Stimulated activated CD8-positive, alpha-beta memory T cell treated with anti-CD3 and anti-CD28 coated beads, Interleukin-7, amount 100 ng/mL, for 1 hour (primary cell): ENCODE measurements around the gene TSTD1.
"Not testable (repeated sequence)": the region's sequence is repeated elsewhere in the genome, so short reads cannot be mapped to it uniquely, and the experiment has no call there.

Source experiments
- DNase-seq, 2 donors: peaks; one replicate each; pipeline ENCODE4 v3.0.0-alpha.2; 2020; ENCODE audit warnings: low read depth in 2 of 2

TSTD1 gene

GRCh38 chr1:161009602-161010211, 29.1 kb downstream of the TSTD1 start:
- DNase-seq: no peak

DNA sequence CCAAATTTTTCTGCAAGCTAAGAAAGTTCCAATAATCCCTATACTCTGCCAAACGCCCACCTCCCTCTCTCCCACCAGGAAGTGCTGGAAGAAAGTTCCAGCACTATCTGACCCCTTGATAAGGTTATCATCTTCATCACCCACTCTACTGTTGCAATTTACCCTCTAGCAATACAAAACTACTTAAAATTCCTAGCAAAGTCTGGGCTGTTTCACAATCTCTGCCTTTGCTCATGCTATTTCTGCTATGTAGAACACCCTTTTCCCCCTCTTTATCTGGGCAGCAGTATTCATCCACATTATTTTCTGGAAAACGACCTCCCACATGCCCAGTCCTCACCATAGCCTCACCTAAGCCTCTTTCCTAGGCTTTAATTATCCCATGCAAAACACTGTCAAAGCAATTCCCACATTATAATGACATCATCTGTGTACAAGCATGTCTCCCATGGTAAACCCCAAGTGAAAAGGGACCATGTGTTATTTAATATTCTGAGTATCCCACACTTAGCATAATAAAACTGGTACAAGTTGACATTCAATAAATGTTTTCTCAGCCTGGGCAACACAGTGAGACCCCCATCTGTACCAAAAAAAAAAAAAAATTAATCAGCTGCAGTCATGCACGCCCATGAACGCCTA, 29.8 kb downstream of the TSTD1 start:
- DNase-seq: no peak

GRCh38 chr1:161007369-161007768, 31.4 kb downstream of the TSTD1 start:
- DNase-seq: no peak

DNA sequence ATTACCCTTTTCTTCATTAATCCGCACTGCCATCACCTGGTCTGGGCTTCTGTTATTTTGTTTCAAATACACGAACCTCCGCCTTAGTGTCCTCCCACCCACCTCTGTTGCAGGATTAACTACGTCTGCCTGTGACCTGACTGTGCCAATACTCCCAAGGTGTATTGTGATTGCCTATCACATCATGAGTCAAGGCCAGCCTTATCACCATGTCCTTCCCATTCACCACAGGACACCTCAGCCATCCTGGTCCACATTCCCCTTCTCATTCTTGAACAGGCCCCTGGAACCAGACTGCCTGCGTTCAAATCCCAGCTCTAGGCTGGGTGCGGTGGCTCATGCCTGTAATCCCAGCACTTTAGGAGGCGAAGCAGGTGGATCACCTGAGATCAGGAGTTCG, 32.2 kb downstream of the TSTD1 start:
- DNase-seq: no peak

DNA sequence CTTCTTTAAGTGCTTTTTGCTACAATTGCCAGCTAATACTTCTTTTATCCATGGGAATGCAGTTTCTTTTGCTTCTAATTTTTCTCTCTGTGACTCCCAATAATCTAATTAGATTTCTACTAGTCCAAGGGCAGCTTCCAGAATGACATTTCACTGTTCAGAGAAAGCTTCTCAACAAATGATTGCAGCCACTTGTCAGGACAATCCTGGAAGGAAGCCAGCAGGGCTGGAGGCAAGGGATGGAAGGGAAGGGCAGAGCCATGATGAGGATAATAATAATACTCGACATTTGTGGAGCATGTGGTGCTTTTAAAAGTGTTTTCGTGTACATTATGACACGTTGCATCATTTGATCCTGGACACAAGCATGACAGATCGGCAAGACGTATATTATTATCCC, 37.2 kb downstream of the TSTD1 start:
- no peak for DNase-seq

GRCh38 chr1:161000736-161001480, 37.9 kb downstream of the TSTD1 start:
- no peak for DNase-seq

DNA sequence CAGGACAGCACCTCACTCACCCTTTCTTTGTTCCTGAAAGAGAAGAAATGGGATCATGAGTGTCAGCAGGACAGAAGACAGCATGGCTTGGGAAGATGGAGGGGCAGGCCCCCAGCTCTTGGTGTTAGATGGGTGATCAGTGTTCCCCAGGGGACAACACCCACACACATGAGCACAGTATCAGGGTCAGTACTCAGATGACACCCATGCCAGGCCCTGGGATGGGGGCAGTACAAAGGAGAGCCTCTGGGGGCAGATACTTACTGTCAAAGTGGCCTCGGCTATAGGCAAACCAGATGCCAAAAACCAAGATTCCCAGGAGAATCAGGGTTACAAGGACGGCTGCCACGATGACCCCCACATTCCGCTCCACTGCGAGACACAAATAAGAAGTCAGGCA, 39.4 kb downstream of the TSTD1 start:
- no peak for DNase-seq

- peak in 1 of 2 donors; percentile 23 for DNase-seq
These were observed 41.3 kb downstream of the TSTD1 start for GRCh38 chr1:160997323-160998038.

DNA sequence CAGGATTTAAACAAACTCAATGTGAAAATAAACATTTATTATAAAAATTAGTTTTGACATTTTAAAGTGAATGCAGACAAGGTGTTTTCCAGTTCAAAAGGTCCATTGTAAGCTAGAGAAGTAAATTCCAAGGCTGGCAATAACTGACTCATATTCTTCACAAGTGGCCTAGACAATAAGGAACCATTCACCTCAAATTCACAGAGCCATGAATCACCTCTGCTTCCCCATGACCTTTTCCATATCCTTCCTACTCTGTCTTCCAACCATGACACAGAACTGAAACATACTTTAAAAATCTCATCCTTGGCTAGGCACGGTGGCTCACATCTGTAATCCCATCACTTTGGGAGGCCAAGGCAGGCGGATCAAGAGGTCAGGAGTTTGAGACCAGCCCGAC, 42.6 kb downstream of the TSTD1 start:
- DNase-seq: no peak

GRCh38 chr1:160993544-160994193, 45.1 kb downstream of the TSTD1 start:
- DNase-seq: no peak

DNA sequence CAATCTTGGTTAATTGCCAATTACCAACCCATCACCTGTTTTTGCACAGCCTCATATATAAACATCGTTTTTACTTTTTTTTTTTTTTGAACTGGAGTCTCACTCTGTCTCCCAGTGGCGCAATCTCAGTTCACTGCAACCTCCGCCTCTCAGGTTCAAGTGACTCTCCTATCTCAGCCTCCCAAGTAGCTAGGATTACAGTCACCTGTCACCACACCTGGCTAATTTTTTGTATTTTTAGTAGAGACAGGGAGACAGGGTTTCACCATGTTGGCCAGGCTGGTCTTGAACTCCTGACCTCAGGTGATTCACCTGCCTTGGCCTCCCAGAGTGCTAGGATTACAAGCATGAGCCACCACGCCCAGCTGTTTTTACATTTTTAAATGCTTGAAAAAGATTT, 46.7 kb downstream of the TSTD1 start:
- DNase-seq: not testable (repeated sequence)
